Neural cell (in vitro differentiated cells): ENCODE data around the gene HOXC11.

ENCODE experiments used
- EZH2 ChIP-seq: fragments of 200-600, 300-800 bp; shearing (Covaris generic), sonication (generic); IDR thresholded peaks from 2 replicates; pipeline ENCODE4 v1.6.1; 2014; ENCODE audit warnings: antibody characterized with exemption, low read length, borderline replicate concordance, mild to moderate bottlenecking; ENCODE audit not compliant: insufficient read depth, poor library complexity, severe bottlenecking
- MXI1 ChIP-seq: fragments of 450-650 bp; conservative IDR thresholded peaks from 2 replicates; pipeline ENCODE4 v1.6.1; 2014; ENCODE audit warnings: antibody characterized with exemption, mild to moderate bottlenecking; ENCODE audit not compliant: poor library complexity, severe bottlenecking
- POLR2AphosphoS5 ChIP-seq: IDR thresholded peaks from 2 replicates; pipeline ENCODE4 v1.6.1; 2012
- SMC3 ChIP-seq: fragments of 450-650 bp; conservative IDR thresholded peaks from 2 replicates; pipeline ENCODE4 v1.6.1; 2014; ENCODE audit warnings: antibody characterized with exemption, mild to moderate bottlenecking, moderate library complexity; ENCODE audit not compliant: poor library complexity
- TAF1 ChIP-seq: IDR thresholded peaks from 2 replicates; pipeline ENCODE4 v1.6.1; 2012; ENCODE audit warnings: low read depth
- TF ChIP-seq, protein P1 (sequence below): fragments of 450-650 bp; IDR thresholded peaks from 2 replicates; pipeline ENCODE4 v1.5.1; 2014; ENCODE audit warnings: antibody characterized with exemption, mild to moderate bottlenecking, moderate library complexity; ENCODE audit not compliant: poor library complexity, severe bottlenecking

DNA sequence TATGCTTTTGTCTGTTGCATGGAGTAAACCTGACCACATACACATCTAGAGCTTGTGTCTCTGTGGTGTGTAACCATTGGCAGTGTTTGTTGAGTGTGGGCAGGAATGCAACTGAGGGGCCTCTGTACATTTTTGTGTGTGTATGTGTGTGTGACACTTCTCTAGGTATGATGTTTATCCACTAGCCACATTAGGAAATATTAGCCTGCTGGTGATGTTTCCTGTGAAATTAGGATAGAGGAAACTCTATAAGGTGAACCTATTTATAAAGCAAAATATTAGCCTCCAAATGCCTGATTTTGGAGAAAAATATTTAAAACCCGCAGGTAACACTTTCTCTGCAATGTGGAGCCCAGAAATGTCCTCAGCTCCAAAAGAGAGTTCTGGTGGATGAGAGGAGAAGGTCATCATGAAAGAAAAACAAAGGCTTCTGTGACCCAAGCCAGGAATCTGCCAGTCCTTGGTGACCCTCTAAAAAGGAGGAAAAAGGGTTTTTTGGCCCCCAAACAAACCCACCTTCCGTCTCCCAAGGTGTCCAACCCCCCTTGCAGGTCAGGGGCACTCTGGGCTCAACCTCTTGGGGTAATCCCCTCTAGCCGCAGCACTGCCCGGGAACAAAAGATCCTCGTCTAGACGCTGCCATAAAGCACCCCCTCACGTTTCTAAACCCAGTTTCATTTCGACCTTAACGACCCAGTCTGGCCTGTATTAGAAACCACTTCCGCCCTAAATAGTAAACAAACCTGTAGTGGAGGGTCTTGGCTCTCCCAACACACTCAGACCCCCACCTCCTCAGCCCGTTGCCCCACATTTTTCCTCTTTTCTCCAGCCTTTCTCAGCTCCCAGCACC is 4.9 kb downstream of the HOXC11 start:
- TF ChIP-seq TAF1, result no peak
- TF ChIP-seq, protein P1, sequence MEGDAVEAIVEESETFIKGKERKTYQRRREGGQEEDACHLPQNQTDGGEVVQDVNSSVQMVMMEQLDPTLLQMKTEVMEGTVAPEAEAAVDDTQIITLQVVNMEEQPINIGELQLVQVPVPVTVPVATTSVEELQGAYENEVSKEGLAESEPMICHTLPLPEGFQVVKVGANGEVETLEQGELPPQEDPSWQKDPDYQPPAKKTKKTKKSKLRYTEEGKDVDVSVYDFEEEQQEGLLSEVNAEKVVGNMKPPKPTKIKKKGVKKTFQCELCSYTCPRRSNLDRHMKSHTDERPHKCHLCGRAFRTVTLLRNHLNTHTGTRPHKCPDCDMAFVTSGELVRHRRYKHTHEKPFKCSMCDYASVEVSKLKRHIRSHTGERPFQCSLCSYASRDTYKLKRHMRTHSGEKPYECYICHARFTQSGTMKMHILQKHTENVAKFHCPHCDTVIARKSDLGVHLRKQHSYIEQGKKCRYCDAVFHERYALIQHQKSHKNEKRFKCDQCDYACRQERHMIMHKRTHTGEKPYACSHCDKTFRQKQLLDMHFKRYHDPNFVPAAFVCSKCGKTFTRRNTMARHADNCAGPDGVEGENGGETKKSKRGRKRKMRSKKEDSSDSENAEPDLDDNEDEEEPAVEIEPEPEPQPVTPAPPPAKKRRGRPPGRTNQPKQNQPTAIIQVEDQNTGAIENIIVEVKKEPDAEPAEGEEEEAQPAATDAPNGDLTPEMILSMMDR, result no peak
- no peak for TF ChIP-seq MXI1
- TF ChIP-seq SMC3, result no peak
- TF ChIP-seq POLR2AphosphoS5, result no peak
- TF ChIP-seq EZH2, result no peak
